LHCN-M2 (cell line): ENCODE results near the gene GLA. TPM values are rescaled to one million over a fixed set of nuclear protein-coding genes. Genes with fewer than 3 reads are reported as not detected.

ENCODE experiments used
- DNase-seq: peaks from one replicate; pipeline ENCODE4 v3.0.0-alpha.2; 2012; ENCODE audit warnings: low read depth
- total RNA-seq: library from RNA; depleted of rRNA; stranded (reverse); fragments of >200 nt; gene quantifications from 2 replicates; pipeline ENCODE4 v1.2.3, GENCODE V29; 2014

GLA gene
- total RNA-seq, 1 experiment from 2014 or later, result 52.1 TPM

GRCh38 chrX:101397779-101398178 lies 9.9 kb downstream of the GLA start:
- no peak for DNase-seq

DNA sequence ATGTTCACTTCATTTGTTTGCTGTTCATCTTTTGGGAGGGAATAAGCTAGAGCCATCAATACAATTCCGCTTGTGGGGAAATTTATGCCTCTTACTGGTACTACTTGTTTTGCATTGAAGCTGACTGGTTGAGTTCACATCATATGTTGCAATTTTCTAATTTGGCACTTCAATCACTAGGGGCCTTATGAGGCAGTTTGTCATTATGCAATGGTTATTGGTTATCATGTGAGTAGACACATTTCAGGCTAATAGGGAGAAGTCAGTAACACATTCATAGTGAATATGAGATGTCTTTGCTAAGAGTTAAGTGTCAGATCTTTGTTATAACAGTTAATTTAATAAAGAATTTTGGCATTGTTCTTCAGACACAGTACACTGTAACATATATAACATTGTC lies 11.9 kb downstream of the GLA start:
- no peak for DNase-seq

DNA sequence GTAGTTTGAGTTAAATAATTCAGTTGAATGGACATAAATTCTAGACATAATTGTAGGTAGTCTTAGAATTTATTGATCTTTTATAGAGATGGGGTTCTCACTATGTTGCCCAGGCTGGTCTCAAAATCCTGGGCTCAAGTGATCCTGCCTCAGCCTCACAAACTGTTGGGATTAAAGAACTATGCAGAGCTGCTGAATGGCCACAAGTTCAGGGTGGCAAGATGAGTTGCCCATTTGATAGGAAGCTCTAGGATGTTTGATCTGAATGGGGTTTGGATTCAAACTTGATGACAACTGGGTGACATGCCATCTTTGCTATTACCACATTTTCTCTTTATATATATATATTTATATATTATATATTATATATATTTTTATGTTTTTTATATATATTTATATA lies 13.4 kb downstream of the GLA start:
- DNase-seq, result no peak

DNA sequence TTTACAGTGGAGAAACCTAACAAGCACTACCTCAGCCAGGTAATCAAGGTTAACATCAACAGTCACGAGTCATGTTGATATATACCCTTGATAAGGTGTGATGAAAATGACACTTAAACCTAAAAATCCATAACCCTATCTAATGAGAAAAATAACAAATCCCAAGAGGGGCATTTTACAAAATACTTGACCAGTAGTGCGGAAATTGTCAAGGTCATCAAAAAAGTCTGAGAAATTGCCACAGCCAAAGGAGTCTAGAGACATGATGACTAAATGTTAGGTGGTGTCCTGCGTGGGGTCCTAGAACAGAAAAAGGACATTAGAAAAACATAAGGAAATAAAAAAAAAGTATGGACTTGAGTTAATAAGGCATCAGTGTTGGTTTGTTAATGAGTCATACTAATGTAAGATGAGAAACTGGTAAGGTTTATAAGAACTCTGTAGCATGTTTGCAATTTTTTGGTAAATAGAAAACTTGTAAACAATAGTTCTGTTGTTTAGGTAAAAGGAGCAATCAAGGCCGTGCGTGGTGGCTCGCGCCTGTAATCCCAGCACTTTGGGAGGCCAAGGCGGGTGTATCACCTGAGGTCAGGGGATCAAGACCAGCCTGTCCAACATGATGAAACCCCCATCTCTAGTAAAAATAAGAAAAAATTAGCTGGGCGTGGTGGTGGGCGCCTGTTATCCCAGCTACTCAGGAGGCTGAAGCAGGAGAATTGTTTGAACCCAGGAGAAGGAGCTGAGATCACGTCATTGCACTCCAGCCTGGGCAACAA lies 14.0 kb downstream of the GLA start:
- DNase-seq, result no peak

DNA sequence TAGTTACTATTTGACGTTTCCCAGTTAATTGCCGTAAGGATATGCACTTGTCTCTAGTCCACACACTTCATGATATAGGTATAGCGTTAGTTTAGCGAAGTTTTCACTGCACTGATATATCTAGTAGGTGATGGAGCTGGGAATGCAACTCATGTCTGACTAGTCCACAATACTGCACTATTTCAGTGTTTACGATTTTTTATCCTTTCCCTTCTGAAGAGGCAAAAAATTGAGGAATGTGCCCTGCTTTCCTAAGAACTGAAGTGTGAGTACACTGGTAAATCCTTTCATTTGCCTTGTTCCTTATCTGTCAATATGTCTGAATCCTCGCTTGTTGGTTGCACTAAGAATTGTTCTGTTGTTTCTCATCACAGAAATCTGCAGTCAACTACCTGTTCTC lies 15.9 kb downstream of the GLA start:
- no peak for DNase-seq

- peak; percentile 87 for DNase-seq
Observed at GRCh38 chrX:101390664-101391525, 16.8 kb downstream of the GLA start, which contains the start of gene RPL36A. Gene RPL36A, plus strand, starts transcription at chrX:101391011. Its CDS starts 33 bp downstream, at chrX:101391044.

DNA sequence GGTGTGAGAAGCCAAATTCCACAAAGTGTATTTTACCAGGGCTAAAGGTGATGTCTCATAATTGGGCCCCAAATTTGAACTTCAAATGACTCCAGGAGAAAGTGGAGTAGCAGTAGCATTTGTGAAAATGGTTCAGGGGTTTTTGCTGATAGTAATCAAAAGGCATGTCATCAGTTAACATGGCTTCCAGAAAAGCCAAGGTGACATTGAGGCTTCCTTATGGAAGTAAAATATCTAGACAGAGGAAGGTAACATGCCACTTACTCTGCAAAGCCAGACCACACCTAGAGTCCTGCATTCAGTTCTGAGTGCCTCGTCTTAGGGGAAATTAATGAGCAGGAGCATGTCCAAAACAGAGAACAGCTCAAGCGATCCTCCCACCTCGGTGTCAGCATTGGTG lies 19.1 kb downstream of the GLA start:
- no peak for DNase-seq

GRCh38 chrX:101386542-101386885 lies 21.2 kb downstream of the GLA start:
- no peak for DNase-seq

DNA sequence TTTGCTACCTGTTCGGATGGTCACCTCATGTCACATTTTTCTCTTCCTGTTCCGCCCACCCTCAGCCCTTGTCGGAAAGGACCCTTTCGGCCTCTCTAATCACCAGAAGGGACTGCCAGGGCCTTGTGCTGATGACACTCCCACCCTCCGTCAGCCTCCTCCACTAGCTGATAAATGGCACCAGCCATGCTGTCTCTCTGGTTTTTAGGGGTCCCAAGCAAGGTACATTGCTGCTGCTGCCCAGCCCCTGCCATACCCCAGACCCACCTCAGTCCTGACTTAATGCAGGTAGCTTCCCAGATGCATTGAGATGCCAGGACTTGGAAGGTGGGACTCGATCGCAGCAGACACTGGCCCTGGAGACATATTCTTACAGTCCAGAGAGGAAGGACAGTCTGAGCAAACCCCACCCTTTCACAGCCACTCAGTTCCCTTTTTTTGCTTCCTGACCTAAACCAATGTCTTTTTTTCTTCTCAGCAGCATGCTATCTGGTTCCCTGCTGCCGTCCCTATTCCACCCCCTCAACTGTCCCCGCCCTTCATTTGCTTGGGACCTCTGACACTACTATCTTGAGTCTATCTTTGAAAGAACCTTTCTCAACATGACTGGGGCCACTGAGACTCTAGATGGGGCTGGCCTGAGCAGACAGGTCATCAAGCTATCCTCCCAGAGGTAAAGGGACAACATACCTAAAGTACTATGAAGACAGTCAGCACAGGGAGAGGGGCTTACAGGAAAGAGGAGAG lies 21.8 kb downstream of the GLA start, which contains the start of gene BTK:
Gene BTK, minus strand, starts transcription at position 397 of the 747 bp plus-strand sequence. CDS start 10,907 bp downstream, outside the sequence.
- DNase-seq, result no peak

- no peak for DNase-seq
Observed at GRCh38 chrX:101385026-101385684, 22.6 kb downstream of the GLA start.

DNA sequence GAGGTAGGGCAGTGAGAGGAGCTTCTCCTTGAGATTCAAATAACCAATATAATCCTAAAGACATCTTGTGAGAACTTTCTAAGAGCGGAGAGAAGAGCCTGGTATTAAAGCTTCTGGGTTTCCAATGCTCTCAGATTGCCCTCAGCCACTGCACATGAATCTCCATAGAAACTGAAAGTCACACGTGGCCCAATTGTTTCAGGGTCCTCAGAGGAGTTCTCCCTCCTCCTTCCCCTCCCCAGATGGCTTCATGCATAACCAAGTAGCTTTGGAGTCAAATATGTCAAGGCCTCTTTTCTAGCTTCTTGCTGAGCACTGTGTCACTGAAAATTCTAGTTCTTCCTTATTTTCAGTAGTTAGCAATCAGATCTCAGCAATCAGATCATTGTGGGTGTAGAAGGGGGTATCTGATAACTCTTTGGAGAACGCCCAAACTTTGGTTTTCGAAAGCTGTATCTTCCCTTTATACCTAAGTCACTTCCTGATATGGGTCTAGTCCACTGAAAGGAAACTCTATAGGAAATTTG lies 24.0 kb downstream of the GLA start:
- DNase-seq, result no peak

DNA sequence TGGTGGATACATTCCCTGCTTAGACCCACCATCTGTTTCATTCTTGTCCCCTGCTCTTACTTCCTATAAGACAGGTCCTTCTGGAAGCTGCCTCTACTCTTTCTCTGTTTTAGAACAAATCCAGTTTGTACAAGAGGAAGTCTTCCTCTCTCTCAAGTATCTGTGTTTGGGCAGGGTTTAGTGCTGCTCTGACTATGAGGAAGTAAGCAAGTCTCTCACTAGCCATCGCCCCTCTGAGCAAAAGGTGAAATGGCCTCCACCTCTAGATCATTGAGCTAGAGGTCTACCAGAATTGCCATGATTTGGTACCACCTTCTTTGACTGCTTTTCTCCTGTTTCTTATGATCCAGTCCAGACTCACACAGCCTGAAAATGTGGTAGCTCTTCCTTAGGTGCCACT lies 30.2 kb downstream of the GLA start:
- no peak for DNase-seq

DNA sequence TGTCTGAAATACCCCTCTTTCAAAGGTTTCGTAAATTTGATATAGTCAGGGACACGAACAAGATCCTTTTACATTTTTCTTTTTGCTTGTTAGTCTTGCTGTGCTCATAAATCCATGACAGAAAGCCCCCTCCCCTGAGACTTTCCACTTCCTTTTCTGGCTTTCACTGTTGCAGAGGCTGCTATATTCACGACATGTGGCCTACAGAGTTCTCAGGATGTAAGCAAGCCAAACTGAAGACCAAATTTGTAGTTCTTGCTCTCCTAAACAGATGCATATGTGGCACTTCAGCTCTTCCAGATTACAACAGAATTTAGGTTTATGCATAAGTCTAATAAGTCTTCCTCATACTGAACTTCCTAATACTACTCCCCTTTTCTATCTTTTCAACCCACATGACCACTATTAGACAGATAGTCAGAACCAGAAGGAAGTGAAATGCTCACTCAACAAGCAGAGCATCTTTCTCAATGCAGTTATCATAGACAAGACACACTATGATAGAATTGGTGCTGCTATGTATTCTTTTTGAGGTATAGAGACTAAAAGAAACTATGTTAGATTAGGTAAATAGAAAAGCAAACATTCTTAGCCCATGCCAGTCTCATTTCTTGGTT lies 36.7 kb downstream of the GLA start:
- no peak for DNase-seq

GRCh38 chrX:101369687-101370086 lies 38.0 kb downstream of the GLA start:
- DNase-seq, result no peak

GRCh38 chrX:101368800-101369199 lies 38.9 kb downstream of the GLA start:
- DNase-seq, result no peak

GRCh38 chrX:101365301-101365795 lies 42.4 kb downstream of the GLA start:
- DNase-seq, result no peak

GRCh38 chrX:101362757-101363156 lies 45.0 kb downstream of the GLA start:
- no peak for DNase-seq

DNA sequence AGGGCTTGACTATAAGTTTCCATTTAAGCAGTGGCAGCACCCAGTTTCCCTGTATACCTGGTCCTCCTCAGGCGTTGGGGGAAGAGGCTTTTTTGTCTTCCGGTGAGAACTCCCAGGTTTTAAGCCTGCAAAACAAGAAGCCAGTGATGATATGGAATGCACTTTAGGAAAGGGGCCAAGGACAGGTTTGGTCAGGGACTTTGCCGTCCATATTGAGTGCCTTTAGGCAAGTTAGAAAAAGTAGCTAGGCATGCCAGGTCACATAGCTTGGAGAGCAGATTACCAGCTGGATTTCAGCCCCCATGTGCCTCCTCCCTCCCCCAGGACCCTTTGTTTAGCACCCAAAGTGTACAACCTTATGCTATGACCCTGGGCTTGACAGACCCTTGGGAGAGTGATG lies 45.6 kb downstream of the GLA start:
- no peak for DNase-seq

DNA sequence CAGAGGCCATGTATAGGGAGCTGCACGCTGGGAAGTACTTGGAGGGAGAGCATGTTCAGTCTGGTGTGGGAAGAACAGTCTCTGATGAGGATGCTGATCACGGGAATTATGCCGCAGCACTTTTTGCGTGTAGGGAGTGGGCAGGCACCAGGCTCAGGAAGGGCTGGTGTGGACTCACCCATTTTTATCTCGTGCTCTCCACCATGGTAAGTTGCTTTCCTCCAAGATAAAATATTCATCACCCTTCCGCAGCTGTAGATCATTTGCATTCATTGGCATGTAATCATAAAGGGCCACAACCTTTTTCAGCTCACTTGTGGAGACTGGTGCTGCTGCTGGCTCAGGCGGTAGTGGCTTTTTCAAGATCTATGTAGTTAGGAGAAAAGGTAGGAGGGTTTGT lies 47.3 kb downstream of the GLA start:
- no peak for DNase-seq

- DNase-seq, result no peak
Observed at GRCh38 chrX:101359966-101360365, 47.8 kb downstream of the GLA start.
